Astrocyte (in vitro differentiated cells and primary cell): Measurements from ENCODE around the gene RAB36. TPM values are rescaled to one million over a fixed set of nuclear protein-coding genes. Genes with fewer than 3 reads are reported as not detected.

Experiments used
- DNase-seq: peaks from one replicate; pipeline ENCODE4 v3.0.0-alpha.2; 2010; ENCODE audit warnings: low read depth
- FAIRE-seq: peaks from 2 replicates; lab custom pipeline; 2011; peaks lifted over from hg19 to GRCh38; lab: Jason Lieb, UNC
- H2AFZ ChIP-seq: 2 replicates; pipeline ENCODE4 v1.6.0; 2012; ENCODE audit warnings: low read depth, low read length, inconsistent platforms
- H3K27ac ChIP-seq: 2 replicates; pipeline ENCODE4 v1.5.1; 2011; ENCODE audit warnings: low read depth, low read length, inconsistent platforms
- H3K27me3 ChIP-seq: 2 replicates; pipeline ENCODE4 v1.6.0; 2011; ENCODE audit warnings: low read length, inconsistent platforms; ENCODE audit not compliant: insufficient read depth
- H3K36me3 ChIP-seq: 2 replicates; pipeline ENCODE4 v1.5.1; 2011; ENCODE audit warnings: low read length, inconsistent platforms; ENCODE audit not compliant: insufficient read depth
- H3K4me1 ChIP-seq: 2 replicates; pipeline ENCODE4 v1.5.1; 2011; ENCODE audit warnings: low read length, inconsistent platforms; ENCODE audit not compliant: insufficient read depth
- H3K4me2 ChIP-seq: 2 replicates; pipeline ENCODE4 v1.6.0; 2012; ENCODE audit warnings: low read length, inconsistent platforms
- H3K4me3 ChIP-seq: 2 replicates; pipeline ENCODE4 v1.5.1; 2011; ENCODE audit warnings: low read depth, mild to moderate bottlenecking, low read length, inconsistent platforms; ENCODE audit not compliant: insufficient read depth
- H3K79me2 ChIP-seq: 2 replicates; pipeline ENCODE4 v1.6.0; 2012; ENCODE audit warnings: mild to moderate bottlenecking, low read length, inconsistent platforms; ENCODE audit not compliant: insufficient read depth
- H3K9ac ChIP-seq: 2 replicates; pipeline ENCODE4 v1.6.0; 2012; ENCODE audit warnings: mild to moderate bottlenecking, low read length, inconsistent platforms
- H3K9me3 ChIP-seq: 2 replicates; pipeline ENCODE4 v1.5.1; 2012; ENCODE audit warnings: low read depth, mild to moderate bottlenecking, low read length, inconsistent platforms; ENCODE audit not compliant: insufficient read depth
- H4K20me1 ChIP-seq: 2 replicates; pipeline ENCODE4 v1.6.0; 2012; ENCODE audit warnings: low read length, inconsistent platforms; ENCODE audit not compliant: insufficient read depth
- H3K27ac Mint-ChIP-seq: one replicate; pipeline ENCODE4 v1.8.0; 2021; ENCODE audit warnings: mild to moderate bottlenecking, mixed read lengths; ENCODE audit not compliant: unreplicated experiment
- H3K27me3 Mint-ChIP-seq: one replicate; pipeline ENCODE4 v1.8.0; 2021; ENCODE audit warnings: low read depth, mixed read lengths; ENCODE audit not compliant: unreplicated experiment
- H3K36me3 Mint-ChIP-seq: one replicate; pipeline ENCODE4 v1.8.0; 2021; ENCODE audit warnings: low read depth, mixed read lengths; ENCODE audit not compliant: unreplicated experiment
- H3K4me1 Mint-ChIP-seq: one replicate; pipeline ENCODE4 v1.8.0; 2021; ENCODE audit warnings: low read depth, mixed read lengths; ENCODE audit not compliant: unreplicated experiment
- H3K4me3 Mint-ChIP-seq: one replicate; pipeline ENCODE4 v1.8.0; 2021; ENCODE audit warnings: mild to moderate bottlenecking, moderate library complexity, mixed read lengths; ENCODE audit not compliant: unreplicated experiment
- H3K9me3 Mint-ChIP-seq: one replicate; pipeline ENCODE4 v1.8.0; 2021; ENCODE audit warnings: mild to moderate bottlenecking, mixed read lengths; ENCODE audit not compliant: unreplicated experiment
- EZH2 ChIP-seq: IDR thresholded peaks from 2 replicates; pipeline ENCODE4 v1.6.1; 2012; ENCODE audit warnings: mild to moderate bottlenecking, low read length, inconsistent platforms; ENCODE audit not compliant: insufficient read depth
- total RNA-seq: library from RNA; stranded (reverse); gene quantifications from 2 replicates; pipeline ENCODE4 v1.2.1, GENCODE V29; 2021
- TF ChIP-seq, protein P1 (sequence below): IDR thresholded peaks from 2 replicates; pipeline ENCODE4 v1.5.1; 2011; ENCODE audit warnings: low read depth, mild to moderate bottlenecking, inconsistent platforms, low read length, moderate library complexity; ENCODE audit not compliant: insufficient read depth

Gene RAB36
- total RNA-seq, 1 donor from 2014 or later = 5.2 TPM

DNA sequence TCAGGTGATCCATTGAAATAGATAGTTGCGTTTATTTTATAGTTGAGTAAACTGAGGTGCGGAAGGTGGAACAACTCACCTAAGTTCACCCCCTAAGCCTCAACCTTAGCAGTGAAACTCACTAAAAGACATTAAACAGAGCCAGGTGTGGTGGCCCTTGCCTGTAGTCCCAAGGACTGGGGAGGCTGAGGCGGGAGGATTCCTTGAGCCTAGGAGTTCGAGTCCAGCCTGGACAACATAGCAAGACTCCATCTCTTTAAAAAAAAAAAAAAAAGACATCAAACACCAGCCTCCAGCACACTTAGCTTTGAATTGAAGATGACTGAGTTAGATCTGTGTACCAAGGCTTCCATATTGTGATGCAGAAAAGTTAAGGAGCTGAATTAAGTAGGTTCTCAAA, 845 bp upstream of the RAB36 start:
- H3K9ac ChIP-seq = no peak overlapping the region
- H4K20me1 ChIP-seq = peaks cover 12% of the 10 kb centered on the region
- no peaks in the 10 kb centered on the region for H3K4me1 Mint-ChIP-seq
- no peak overlapping the region for H2AFZ ChIP-seq
- DNase-seq (no peak), FAIRE-seq (no peak)
- peaks cover 2% of the 10 kb centered on the region for H3K27me3 Mint-ChIP-seq
- peaks cover 2% of the 10 kb centered on the region for H3K79me2 ChIP-seq
- peak overlapping the region; percentile 94 for H3K4me2 ChIP-seq
- peaks cover 31% of the 10 kb centered on the region for H3K4me1 ChIP-seq
- H3K9me3 ChIP-seq = no peaks in the 10 kb centered on the region
- peaks cover 3% of the 10 kb centered on the region for H3K36me3 Mint-ChIP-seq
- H3K9me3 Mint-ChIP-seq = peaks cover 3% of the 10 kb centered on the region
- no peak overlapping the region for H3K27ac ChIP-seq
- H3K36me3 ChIP-seq = no peaks in the 10 kb centered on the region
- H3K27me3 ChIP-seq = no peaks in the 10 kb centered on the region
- no peak for TF ChIP-seq EZH2
- TF ChIP-seq, protein P1, sequence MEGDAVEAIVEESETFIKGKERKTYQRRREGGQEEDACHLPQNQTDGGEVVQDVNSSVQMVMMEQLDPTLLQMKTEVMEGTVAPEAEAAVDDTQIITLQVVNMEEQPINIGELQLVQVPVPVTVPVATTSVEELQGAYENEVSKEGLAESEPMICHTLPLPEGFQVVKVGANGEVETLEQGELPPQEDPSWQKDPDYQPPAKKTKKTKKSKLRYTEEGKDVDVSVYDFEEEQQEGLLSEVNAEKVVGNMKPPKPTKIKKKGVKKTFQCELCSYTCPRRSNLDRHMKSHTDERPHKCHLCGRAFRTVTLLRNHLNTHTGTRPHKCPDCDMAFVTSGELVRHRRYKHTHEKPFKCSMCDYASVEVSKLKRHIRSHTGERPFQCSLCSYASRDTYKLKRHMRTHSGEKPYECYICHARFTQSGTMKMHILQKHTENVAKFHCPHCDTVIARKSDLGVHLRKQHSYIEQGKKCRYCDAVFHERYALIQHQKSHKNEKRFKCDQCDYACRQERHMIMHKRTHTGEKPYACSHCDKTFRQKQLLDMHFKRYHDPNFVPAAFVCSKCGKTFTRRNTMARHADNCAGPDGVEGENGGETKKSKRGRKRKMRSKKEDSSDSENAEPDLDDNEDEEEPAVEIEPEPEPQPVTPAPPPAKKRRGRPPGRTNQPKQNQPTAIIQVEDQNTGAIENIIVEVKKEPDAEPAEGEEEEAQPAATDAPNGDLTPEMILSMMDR = no peak
- H3K27ac Mint-ChIP-seq = peak overlapping the region; percentile 9
- H3K4me3 Mint-ChIP-seq = no peak overlapping the region
- no peak overlapping the region for H3K4me3 ChIP-seq

GRCh38 chr22:23145878-23146470, 697 bp downstream of the RAB36 start:
- Histone ChIP-seq H3K27ac (peak overlapping the region; percentile 70), H3K4me3 (peak overlapping the region; percentile 65), H3K9ac (peak overlapping the region; percentile 91)

More at GRCh38 chr22:23145878-23146470, 697 bp downstream of the RAB36 start:
- H3K4me1 Mint-ChIP-seq = peaks cover 6% of the 10 kb centered on the region
- Histone ChIP-seq H2AFZ (peak overlapping the region; percentile 88), H3K4me2 (peak overlapping the region; percentile 94), H3K36me3 (no peaks in the 10 kb centered on the region), H3K27me3 (no peaks in the 10 kb centered on the region), H3K79me2 (peaks cover 2% of the 10 kb centered on the region), H4K20me1 (peaks cover 12% of the 10 kb centered on the region), H3K9me3 (no peaks in the 10 kb centered on the region), H3K4me1 (peaks cover 31% of the 10 kb centered on the region)
- H3K4me3 Mint-ChIP-seq = peak overlapping the region; percentile 85
- peak overlapping the region; percentile 66 for H3K27ac Mint-ChIP-seq
- H3K36me3 Mint-ChIP-seq = peaks cover 13% of the 10 kb centered on the region
- DNase-seq = no peak
- peaks cover 4% of the 10 kb centered on the region for H3K27me3 Mint-ChIP-seq
- TF ChIP-seq EZH2 = no peak
- TF ChIP-seq, protein P1 = no peak
- FAIRE-seq = no peak
- H3K9me3 Mint-ChIP-seq = peaks cover 3% of the 10 kb centered on the region
